DMS153 treated with DMSO at 0.1 percent for 48 hours (cell line): Measurements from ENCODE around the gene TBCD.

Experiments
- DNase-seq: peaks from one replicate; lab custom pipeline; 2025; ENCODE audit not compliant: unreplicated experiment; lab: John Stamatoyannopoulos, UW

The TBCD gene

DNA sequence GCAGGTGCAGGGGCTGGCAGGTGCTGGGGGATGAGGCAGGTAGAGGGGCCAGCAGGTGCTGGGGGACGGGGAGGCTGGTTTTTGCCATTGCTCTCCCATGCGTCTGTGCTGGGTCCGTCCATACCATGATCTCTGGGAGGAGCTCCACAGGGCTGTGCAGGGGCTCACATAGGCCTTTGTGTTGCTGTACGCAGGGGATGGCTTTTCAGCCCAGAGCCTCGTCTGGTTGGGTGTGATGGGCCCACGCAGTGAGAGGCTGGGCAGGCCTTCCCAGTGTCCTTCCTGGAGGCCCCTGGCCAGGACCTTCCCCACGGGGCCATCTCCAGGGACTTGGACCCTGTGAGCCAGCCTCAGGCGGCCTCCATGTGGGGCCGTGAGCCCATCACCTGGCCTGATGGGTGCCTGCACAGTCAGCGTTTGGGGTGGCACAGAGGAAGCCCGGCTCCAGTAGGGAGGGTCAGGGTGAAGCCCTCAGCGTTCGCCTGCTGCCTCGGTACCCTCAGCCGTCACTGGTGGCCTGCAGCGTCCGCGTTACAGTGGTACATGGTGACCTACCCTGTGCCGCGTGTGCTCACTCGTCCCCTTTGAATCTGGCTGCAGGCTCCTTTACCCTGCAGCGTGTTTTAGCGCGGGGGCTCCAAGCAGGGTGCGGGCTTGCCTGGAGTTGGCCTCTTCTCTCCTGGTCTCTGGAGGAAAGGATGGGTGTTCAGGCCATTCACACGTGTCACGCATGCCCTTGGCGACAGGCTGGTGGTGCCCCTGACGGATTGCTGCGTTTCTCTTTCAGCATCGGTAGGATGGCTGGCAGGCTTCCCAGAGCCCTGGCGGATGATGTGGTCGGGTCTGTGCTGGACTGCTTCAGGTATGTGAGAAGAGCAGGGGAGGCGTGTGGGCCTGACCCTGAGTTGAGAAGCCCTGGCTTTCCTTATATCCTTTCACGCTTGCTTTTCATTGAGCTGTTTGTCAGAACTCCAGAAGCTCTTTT, 57.3 kb downstream of the TBCD start:
- DNase-seq = no peak

DNA sequence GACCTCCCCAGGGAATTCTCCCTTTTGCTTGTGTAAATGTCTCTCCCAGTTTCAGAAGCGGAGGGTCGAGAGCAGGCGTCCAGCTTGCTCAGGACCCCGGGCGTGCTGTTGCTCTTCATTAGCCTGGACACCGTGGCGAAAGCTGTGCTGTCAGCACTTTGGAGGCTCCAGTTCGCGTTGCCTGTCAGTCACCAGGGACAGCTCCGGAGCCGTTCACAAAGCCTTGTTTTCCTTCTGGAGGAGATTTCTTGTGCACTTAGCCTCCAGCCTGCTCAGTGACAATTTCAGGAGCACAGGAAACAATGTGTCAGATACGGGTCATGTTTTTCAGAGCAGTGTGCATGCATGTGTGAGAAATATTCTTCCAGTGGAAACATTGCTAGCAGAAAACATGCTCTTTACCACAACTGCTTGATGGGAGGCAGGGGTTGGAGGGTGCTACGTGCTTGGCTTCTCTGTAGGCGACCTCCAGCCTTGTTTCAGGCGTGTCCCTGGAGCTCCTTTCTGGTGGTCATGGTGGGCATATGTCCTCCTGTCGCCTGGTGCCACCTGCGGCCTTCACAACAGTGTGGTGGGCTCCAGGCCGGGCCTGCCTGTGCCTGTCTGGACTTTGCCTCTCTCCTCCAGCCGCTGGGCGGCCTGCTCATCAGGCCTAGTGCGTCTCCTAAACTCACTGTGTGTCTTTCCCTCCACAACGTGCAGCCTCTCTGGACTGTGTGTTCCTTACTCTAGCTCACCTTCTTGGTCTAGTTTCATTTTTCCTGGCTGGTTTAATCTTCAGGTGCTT, 59.0 kb downstream of the TBCD start:
- no peak for DNase-seq

DNA sequence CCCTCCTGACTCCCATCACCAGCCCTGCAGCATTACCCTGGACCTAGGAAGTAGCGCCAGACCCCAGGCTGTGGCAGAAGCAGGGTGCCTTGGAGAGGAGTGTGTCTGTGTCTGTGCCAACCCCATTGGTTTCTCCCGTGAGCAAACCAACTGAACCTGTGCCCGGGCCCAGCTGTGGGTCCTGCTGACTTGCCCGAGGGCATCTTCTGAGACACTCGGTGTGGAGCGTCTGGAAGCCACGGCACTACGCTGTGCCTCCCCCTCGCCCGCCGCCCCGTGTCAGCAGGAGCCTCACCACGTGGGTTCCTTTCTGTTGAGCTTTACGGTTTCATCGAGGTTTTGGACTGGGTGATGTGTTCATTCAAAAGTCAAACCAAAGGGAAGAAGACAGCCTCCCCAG, 60.2 kb downstream of the TBCD start:
- no peak for DNase-seq

DNA sequence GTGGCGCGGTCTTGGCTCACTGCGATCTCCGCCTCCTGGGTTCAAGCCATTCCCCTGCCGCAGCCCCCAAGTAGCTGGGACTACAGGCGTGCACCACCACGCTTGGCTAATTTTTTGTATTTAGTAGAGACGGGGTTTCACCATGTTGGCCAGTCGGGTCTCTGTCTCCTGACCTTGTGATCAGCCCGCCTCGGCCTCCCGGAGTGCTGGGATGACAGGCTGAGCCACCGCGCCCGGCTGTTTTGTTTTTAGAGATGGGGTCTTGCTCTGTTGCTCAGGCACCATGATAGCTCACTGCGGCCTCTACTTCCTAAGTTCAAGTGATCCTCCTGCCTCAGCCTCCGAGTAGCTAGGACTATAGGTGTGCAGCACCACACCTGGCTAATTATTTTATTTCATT, 60.7 kb downstream of the TBCD start:
- no peak for DNase-seq

DNA sequence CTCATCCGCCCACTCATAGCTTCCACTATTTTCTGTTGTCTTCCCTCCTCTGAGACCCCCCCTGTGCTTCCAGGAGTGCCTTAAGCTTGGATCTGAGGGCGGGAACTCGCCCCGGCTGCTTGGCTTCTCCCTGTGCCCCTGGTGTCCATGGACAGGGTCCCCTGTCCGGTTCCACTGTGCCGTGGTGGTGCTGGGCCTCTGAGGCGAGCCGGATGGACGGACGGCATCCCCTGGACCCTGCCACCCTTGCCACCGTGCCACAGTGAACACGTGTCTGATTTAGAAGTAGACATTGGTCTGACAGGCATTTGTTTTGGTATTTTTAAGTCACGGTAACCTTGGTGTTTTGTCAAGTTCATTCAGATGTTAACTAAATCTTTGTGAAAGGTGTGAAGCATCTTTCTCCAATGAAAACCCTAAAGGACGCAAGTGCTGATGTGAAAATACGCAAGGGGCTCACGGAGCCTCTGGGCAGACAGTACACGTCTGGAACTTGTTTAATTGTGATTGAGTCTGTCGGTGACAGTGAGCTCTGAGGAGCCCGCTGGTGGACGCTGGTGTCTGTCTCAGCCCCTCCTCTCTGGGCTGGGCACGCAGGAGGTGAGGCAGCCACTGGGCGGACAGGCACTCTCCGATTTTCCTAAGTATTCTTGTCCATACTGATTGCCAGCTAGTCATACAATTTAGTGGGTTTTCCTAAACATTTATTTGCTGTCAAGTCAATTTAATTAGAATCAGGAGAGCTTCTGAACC, 61.6 kb downstream of the TBCD start:
- no peak for DNase-seq

DNA sequence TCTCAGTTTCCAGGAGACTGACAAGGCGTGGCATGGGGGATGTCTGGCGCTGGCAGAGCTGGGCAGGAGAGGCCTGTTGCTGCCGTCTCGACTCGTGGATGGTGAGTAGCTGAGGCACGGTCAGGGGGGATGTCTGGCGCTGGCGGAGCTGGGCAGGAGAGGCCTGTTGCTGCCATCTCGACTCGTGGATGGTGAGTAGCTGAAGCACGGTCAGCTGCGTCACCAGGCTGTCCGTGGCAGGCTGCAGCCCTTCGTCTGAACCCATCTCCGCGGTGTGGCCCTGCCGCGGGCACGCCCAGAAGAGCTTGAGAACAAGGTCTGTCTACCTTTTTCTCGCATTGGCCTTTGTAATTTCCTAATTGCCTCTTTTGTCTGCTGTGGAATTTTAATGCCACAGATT, 63.0 kb downstream of the TBCD start:
- no peak for DNase-seq

DNA sequence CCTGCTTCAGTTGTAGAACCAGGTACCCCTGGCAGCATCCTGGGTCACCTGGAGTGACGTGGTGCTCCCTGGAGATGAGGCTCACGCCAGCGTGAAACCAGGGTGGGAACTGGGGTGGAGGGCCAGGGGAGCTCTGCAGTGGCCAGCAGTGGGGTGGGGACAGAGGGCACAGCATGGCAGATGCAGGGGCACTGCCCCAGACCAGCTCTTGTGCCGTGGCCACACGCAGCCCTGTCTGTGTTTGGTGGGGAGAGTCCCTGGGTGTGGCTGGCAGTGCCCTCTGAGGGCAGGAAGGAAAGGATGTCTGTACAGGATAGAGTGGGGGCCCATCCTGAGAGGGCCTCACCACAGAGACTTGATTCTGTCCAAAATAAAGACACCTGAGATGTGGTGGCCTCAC, 63.5 kb downstream of the TBCD start:
- DNase-seq = no peak

DNA sequence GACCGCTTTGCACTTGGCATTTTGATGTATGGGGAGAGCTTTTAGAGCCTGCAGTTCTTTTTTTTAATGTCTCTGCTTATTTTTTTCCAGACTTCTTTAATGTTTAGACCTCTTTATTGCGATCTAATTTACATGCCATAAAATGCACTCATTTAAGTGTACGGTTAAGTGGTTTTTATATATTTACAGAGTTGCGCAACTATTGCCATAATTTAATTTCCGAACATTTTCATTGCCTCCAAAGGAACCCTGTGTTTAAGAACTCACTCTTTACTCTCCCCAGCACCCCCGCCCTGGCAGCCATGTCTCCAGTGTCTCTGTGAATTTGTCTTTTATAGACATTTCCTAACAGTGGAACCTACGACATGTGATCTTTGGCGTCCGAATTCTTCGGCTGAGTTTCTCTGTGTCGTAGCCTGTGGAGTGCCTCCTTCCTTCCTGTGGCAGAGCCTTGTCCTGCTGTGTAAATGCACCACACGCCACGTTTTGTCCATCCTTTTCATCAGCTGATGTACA, 64.0 kb downstream of the TBCD start:
- DNase-seq = no peak

DNA sequence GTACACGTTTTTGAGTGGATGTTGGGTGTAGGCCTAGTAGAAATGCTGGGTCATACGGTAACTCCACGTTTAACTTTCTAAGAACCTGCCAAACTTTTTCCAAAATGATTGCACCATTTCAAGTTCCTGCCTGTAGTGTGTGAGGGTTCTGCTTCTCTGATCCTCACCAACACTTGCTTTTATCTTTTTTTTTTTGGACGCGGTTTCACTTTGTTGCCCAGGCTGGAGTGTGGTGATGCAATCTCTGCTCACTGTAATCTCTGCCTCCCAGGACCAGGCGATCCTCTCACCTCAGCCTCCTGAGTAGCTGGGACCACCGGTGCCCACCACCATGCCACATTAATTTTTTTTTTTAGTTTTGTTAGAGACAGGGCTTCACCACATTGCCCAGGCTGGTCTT, 64.5 kb downstream of the TBCD start:
- no peak for DNase-seq

DNA sequence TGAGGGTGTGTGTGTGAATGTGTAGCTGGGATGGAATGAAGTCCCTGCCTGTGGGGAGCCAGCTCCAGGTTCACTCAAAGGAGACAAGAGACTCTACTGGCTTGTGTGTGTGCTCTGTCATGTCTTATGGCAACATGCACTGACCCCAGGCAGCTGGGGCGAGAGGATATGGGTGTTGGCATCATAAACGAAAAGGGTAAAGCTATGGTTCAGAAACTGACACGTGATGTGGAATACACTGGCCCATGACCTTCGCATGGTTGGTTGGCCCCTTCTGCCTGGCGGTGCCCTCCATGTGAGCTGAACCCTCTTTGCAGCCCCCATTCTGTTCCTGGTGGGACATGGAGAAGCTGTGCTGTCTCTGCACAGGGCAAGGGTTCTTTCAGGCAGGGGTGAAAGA, 66.1 kb downstream of the TBCD start:
- DNase-seq = no peak

DNA sequence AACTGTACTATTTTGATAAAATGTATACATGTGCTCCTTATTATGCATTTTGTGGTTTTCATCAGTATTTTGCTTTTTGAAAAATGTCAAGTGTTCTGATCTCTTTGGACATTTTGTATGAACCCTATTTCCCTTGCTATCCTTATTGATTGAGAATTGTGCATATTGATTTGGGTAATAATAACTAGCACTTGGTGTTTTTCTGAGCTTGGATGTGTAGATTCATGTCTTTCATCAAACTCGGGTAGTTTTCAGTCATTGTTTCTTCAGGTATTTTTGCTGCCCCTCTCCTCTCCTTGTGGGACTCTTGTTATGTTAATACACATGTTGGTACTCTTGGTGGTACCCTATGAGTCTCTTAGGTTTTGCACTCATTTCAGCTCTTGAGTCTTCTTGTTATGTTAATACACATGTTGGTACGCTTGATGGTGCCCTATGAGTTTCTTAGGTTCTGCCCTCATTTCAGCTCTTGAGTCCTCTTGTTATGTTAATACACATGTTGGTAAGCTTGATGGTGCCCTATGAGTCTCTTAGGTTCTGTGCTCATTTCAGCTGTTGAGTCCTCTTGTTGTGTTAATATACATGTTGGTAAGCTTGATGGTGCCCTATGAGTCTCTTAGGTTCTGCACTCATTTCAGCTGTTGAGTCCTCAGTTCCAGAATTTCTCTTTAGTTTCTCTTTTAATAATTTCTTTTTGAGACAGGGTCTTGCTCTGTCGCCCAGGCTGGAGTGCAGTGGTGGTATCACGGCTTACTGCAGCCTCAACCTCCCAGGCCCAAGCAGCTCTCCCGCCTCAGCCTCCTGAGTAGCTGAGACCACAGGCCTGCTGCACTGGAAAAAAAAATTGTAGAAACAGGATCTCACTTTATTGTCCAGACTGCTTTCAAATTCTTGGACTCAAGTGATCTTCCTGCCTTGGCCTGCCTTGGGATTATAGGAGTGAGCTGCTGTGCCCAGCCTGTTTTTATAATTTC, 68.7 kb downstream of the TBCD start:
- DNase-seq = no peak

DNA sequence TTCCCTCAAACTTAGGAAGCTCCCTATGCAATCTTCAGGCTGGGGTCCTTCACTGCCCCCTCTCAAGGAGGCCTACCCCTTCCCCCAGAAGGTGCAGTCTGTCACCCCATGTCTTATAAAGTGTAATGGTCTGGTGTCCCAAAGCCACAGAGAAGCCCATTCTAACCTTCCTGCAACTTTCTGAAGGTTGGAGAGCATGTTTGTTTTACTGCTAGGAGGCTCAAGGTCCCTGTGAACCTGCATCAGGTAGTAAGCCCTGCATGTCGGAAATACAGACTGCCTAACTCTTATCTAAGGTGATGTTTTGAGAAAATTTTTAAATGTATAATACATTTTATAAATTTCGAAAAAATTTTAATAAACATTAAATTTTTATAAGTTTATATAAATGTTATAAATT, 69.7 kb downstream of the TBCD start:
- no peak for DNase-seq

DNA sequence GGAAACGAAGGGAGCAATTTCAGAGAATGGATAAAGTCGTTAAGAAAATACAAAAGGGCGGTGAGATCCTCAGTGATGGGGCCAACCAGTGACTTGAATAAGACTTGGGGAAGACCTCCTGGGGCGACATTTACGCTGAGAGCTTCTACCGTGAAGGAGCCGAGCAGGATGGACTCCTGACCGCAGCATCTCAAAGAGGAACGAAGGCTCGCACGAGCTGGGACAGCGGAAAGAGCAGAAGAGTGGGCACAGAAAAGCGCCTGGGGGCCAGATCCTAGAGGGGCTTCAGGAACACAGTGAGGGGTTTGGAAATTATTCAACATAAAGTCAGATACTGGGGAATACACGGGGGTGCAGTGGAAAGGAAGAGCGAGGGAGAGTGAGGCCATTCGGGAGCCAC, 70.4 kb downstream of the TBCD start:
- DNase-seq = no peak

DNA sequence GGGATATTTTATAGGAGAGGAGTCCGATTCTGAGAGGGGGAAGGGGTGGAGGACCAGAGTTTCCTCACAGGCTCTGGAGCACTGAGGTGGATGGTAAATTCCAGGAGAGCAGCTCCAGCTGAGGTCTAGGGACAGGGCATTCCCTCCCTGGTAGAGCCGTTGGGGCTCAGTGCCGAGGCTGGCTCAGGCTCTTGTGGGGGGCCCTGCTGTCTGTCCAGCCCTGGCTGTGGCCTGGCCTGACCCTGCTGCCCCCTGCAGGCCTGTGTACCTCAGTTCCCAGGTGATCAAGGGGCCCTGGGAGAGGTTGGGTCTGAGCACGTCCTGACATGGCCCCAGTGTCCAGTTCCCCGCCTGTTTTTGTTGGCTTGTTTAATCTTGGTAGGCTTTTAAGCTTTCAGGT, 71.1 kb downstream of the TBCD start:
- DNase-seq = no peak

DNA sequence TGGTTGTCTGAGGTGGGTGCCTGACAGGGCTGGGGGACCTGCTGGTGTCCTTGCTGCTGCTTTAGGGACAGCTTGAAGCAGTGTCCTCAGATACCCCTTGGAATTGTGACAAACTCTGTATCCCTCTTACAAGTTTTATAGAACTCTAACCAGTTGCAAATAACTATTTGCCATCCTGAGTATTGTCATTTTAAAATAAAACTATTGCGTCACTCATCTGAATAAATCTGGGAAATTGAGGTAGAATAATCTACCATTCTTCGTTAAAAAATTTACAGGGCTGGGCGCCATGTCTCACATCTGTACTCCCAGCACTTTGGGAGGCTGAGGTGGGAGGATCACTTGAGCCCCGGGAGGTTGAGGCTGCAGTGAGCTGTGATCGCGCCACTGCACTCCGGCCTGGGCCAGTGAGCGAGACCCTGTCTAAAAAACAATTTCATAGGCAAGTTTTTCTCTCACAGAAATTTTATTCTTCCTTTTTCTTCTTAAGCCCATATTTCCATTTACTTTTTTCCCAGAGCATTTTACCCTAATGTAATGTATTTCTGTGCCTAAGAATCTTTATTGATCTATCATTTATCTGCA, 73.8 kb downstream of the TBCD start:
- no peak for DNase-seq

DNA sequence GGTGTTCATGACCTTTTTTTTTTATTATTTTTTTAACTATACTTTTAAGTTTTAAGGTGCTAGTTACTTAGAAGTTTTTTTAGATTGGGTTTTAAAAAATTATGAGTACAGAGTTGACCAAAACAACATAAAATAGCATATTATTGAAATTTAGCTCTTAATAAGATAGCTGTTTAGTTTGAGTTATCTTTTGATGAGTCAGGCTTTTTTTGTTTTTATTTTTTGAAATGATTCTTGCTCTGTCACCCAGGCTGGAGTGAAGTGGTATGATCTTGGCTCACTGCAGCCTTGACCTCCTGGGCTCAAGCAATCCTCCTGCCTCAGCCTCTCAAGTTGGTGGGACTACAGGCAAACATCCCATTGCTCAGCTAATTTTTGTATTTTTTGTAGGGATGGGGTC, 74.3 kb downstream of the TBCD start:
- no peak for DNase-seq

DNA sequence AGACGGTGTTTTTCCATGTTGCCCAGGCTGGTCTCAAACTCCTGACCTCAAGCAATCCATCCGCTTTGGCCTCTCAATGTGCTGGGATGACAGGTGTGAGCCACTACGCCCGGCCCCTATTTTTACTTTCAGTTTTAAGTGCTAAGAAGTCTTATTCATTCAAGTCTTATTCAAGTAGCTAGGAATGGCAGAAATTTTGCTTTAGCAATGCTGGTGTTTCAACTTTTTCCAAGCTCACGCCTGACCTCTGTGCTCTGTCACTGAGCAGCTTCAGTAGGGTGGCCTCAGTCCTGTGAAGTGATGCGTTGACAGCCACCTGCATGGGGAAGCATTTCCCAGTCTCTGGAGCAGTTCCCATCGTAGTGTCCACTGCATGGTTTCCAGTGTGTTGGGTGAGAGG, 75.1 kb downstream of the TBCD start:
- no peak for DNase-seq

DNA sequence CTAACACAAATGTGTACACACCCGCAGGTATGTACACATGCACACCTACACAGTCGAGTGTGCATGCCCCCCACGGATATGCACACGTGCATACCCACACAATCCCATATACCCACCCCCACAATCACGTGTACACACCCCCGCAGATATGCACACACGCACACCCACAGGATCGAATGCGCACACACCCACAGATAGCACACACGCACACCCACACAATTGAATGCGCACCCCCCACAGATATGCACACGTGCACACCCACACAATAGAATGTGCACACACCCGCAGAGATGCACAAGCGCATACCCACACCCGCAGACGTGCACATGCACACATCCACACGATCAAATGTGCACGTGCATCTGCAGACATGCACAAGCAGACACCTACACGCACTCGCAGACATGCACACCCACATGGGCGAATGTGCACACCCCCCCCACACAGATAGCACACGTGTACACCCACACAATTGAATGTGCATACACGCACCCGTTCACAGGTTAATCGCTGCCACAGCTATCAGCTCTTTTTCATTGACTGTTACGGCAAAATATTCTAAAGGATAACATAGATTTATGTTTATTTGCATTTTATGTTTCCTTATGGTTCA, 77.1 kb downstream of the TBCD start:
- DNase-seq = no peak

DNA sequence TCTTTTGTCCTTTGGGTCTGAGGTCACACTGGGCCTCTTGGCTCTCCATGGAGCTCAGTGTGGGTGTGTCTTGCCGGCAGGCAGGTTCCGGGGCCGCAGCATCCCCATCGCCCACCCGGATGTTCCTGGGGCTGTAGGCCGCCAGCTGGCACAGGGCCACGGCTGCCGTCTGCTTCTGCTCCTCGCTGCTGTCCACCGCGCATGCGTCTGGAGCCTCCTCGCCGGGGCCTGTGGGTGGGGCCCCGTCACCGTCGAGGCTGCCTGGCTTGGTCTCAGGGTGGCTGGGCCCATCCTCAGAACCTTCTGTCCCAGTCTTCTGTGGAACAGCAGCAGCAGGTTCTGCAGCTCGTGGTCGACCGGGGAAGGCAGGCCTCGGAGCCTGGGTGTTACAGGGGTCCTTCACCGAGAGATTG, 78.4 kb downstream of the TBCD start:
- peak; percentile 86 for DNase-seq
